Central memory CD8-positive, alpha-beta T cell (primary cell): ENCODE measurements around the gene SPP1.
A peak's percentile ranks its signal among the peaks of the same experiment; 100 is the strongest.

Experiments used
- ATAC-seq: fragments of 150-1000 bp; cut with Tn5 transposase; replicated peaks from 2 replicates; pipeline ENCODE4 v1.10.0; 2022; ENCODE audit warnings: mild to moderate bottlenecking, moderate FRiP score, moderate number of reproducible peaks; ENCODE audit not compliant: poor library complexity, severe bottlenecking; ENCODE audit errors: extremely low read depth
- DNase-seq, 2 donors: peaks; one replicate each; pipeline ENCODE4 v3.0.0; 2021; ENCODE audit warnings: low spot score in 2 of 2
- H3K27ac Mint-ChIP-seq: one replicate; pipeline ENCODE4 v1.8.0; 2022; ENCODE audit warnings: low read depth, mild to moderate bottlenecking, moderate library complexity, mixed read lengths
- H3K27me3 Mint-ChIP-seq: one replicate; pipeline ENCODE4 v1.8.0; 2022; ENCODE audit warnings: mixed read lengths
- H3K36me3 Mint-ChIP-seq: one replicate; pipeline ENCODE4 v1.8.0; 2022; ENCODE audit warnings: mild to moderate bottlenecking, moderate library complexity, mixed read lengths; ENCODE audit not compliant: insufficient read depth
- H3K4me1 Mint-ChIP-seq: one replicate; pipeline ENCODE4 v1.8.0; 2022; ENCODE audit warnings: mixed read lengths
- H3K4me3 Mint-ChIP-seq: one replicate; pipeline ENCODE4 v1.8.0; 2022; ENCODE audit warnings: mild to moderate bottlenecking, moderate library complexity, mixed read lengths
- H3K9me3 Mint-ChIP-seq: one replicate; pipeline ENCODE4 v1.8.0; 2022; ENCODE audit warnings: mixed read lengths

SPP1 gene

GRCh38 chr4:87962398-87963146, 12.9 kb upstream of the SPP1 start:
- H3K9me3 Mint-ChIP-seq = no peaks in the 10 kb centered on the region
- H3K27me3 Mint-ChIP-seq = peaks cover 13% of the 10 kb centered on the region
- DNase-seq (no peak), ATAC-seq (no peak)
- H3K27ac Mint-ChIP-seq = no peak overlapping the region
- no peak overlapping the region for H3K4me3 Mint-ChIP-seq
- no peaks in the 10 kb centered on the region for H3K36me3 Mint-ChIP-seq
- H3K4me1 Mint-ChIP-seq = no peaks in the 10 kb centered on the region

- no peaks in the 10 kb centered on the region for H3K4me1 Mint-ChIP-seq
- no peaks in the 10 kb centered on the region for H3K9me3 Mint-ChIP-seq
- DNase-seq (no peak), ATAC-seq (no peak)
- H3K27me3 Mint-ChIP-seq = peaks cover 6% of the 10 kb centered on the region
- no peak overlapping the region for H3K4me3 Mint-ChIP-seq
- H3K27ac Mint-ChIP-seq = no peak overlapping the region
- no peaks in the 10 kb centered on the region for H3K36me3 Mint-ChIP-seq
These were observed 10.0 kb upstream of the SPP1 start for GRCh38 chr4:87965501-87965975.

GRCh38 chr4:87966095-87966496, 9.4 kb upstream of the SPP1 start:
- Mint-ChIP-seq H3K27ac (no peak overlapping the region), H3K36me3 (no peaks in the 10 kb centered on the region), H3K27me3 (peaks cover 10% of the 10 kb centered on the region), H3K4me1 (no peaks in the 10 kb centered on the region), H3K9me3 (no peaks in the 10 kb centered on the region), H3K4me3 (no peak overlapping the region)
- ATAC-seq = no peak
- DNase-seq = no peak

GRCh38 chr4:87967193-87967592, 8.3 kb upstream of the SPP1 start:
- DNase-seq (no peak), ATAC-seq (no peak)
- H3K36me3 Mint-ChIP-seq = no peaks in the 10 kb centered on the region
- no peaks in the 10 kb centered on the region for H3K9me3 Mint-ChIP-seq
- H3K27ac Mint-ChIP-seq = no peak overlapping the region
- H3K27me3 Mint-ChIP-seq = peaks cover 10% of the 10 kb centered on the region
- H3K4me3 Mint-ChIP-seq = no peak overlapping the region
- no peaks in the 10 kb centered on the region for H3K4me1 Mint-ChIP-seq

GRCh38 chr4:87970121-87970520, 5.4 kb upstream of the SPP1 start:
- no peaks in the 10 kb centered on the region for H3K36me3 Mint-ChIP-seq
- H3K27ac Mint-ChIP-seq = no peak overlapping the region
- no peaks in the 10 kb centered on the region for H3K9me3 Mint-ChIP-seq
- ATAC-seq (no peak), DNase-seq (no peak)
- H3K4me3 Mint-ChIP-seq = no peak overlapping the region
- peaks cover under 1% of the 10 kb centered on the region for H3K4me1 Mint-ChIP-seq
- H3K27me3 Mint-ChIP-seq = peaks cover 27% of the 10 kb centered on the region

GRCh38 chr4:87971866-87972265, 3.6 kb upstream of the SPP1 start:
- Mint-ChIP-seq H3K4me3 (no peak overlapping the region), H3K36me3 (no peaks in the 10 kb centered on the region), H3K9me3 (no peaks in the 10 kb centered on the region), H3K27ac (no peak overlapping the region), H3K4me1 (peaks cover 6% of the 10 kb centered on the region), H3K27me3 (peaks cover 34% of the 10 kb centered on the region)
- DNase-seq (no peak), ATAC-seq (no peak)

- no peak overlapping the region for H3K4me3 Mint-ChIP-seq
- H3K4me1 Mint-ChIP-seq = peaks cover 6% of the 10 kb centered on the region
- H3K27ac Mint-ChIP-seq = no peak overlapping the region
- DNase-seq = no peak
- H3K27me3 Mint-ChIP-seq = peaks cover 44% of the 10 kb centered on the region
- no peaks in the 10 kb centered on the region for H3K9me3 Mint-ChIP-seq
- ATAC-seq = peak; percentile 62
- no peaks in the 10 kb centered on the region for H3K36me3 Mint-ChIP-seq
These were observed 2.0 kb upstream of the SPP1 start for GRCh38 chr4:87973283-87974169.

GRCh38 chr4:87974856-87975462, 555 bp upstream of the SPP1 start:
- Mint-ChIP-seq H3K27ac (no peak overlapping the region), H3K9me3 (no peaks in the 10 kb centered on the region), H3K36me3 (no peaks in the 10 kb centered on the region), H3K4me1 (peaks cover 6% of the 10 kb centered on the region), H3K4me3 (no peak overlapping the region), H3K27me3 (peaks cover 52% of the 10 kb centered on the region)
- DNase-seq = no peak
- no peak for ATAC-seq

- no peak overlapping the region for H3K27ac Mint-ChIP-seq
- H3K27me3 Mint-ChIP-seq = peaks cover 57% of the 10 kb centered on the region
- H3K9me3 Mint-ChIP-seq = no peaks in the 10 kb centered on the region
- no peak for DNase-seq
- no peak overlapping the region for H3K4me3 Mint-ChIP-seq
- no peaks in the 10 kb centered on the region for H3K36me3 Mint-ChIP-seq
- H3K4me1 Mint-ChIP-seq = peaks cover 6% of the 10 kb centered on the region
- ATAC-seq = no peak
These were observed 2.2 kb downstream of the SPP1 start for GRCh38 chr4:87977521-87978278.

- Mint-ChIP-seq H3K27me3 (peaks cover 56% of the 10 kb centered on the region), H3K4me1 (peaks cover 6% of the 10 kb centered on the region), H3K36me3 (no peaks in the 10 kb centered on the region), H3K9me3 (no peaks in the 10 kb centered on the region), H3K27ac (no peak overlapping the region), H3K4me3 (no peak overlapping the region)
- DNase-seq (no peak), ATAC-seq (no peak)
These were observed 3.2 kb downstream of the SPP1 start for GRCh38 chr4:87978681-87979080.

GRCh38 chr4:87979810-87980209, 4.3 kb downstream of the SPP1 start:
- Mint-ChIP-seq H3K27me3 (peaks cover 65% of the 10 kb centered on the region), H3K4me1 (peaks cover 6% of the 10 kb centered on the region), H3K36me3 (peaks cover 1% of the 10 kb centered on the region), H3K4me3 (no peak overlapping the region), H3K27ac (no peak overlapping the region), H3K9me3 (no peaks in the 10 kb centered on the region)
- DNase-seq = no peak
- ATAC-seq = no peak

- no peak overlapping the region for H3K4me3 Mint-ChIP-seq
- peaks cover 69% of the 10 kb centered on the region for H3K27me3 Mint-ChIP-seq
- no peaks in the 10 kb centered on the region for H3K9me3 Mint-ChIP-seq
- H3K27ac Mint-ChIP-seq = no peak overlapping the region
- ATAC-seq (no peak), DNase-seq (no peak)
- peaks cover 1% of the 10 kb centered on the region for H3K36me3 Mint-ChIP-seq
- H3K4me1 Mint-ChIP-seq = no peaks in the 10 kb centered on the region
These were observed 6.0 kb downstream of the SPP1 start for GRCh38 chr4:87981486-87981885.
